HCT116 (cell line): Measurements from ENCODE around the gene NRBF2. TPM values are rescaled to one million over a fixed set of nuclear protein-coding genes. Genes with fewer than 3 reads are reported as not detected.

ENCODE experiments used
- ATAC-seq: fragments of 200-7000 bp; cut with Tn5 transposase; 2 replicates; pipeline ENCODE4 v1.9.1; 2020; ENCODE audit warnings: mild to moderate bottlenecking, moderate library complexity
- BruUV-seq: library from RNA; stranded (reverse); fragments of 400-500 nt; replicated peaks from 2 replicates; lab custom pipeline; 2021; lab: Mats Ljungman, UMichigan
- CTCF ChIA-PET: fragments of 300-600 bp; sonication (Branson Sonifier 250); formaldehyde crosslinking; loops from one replicate; lab custom pipeline; 2021; ENCODE audit warnings: antibody characterized with exemption; lab: Charles Lee
- POLR2A ChIA-PET: fragments of 300-600, 350-600 bp; sonication (Branson Sonifier 250); formaldehyde crosslinking; loops from one replicate; lab custom pipeline; 2021; ENCODE audit warnings: antibody characterized with exemption; lab: Charles Lee
- RAD21 ChIA-PET, 2 experiments: fragments of 300-600 bp; sonication (Branson Sonifier 250); formaldehyde crosslinking; loops; one replicate each; lab custom pipeline; 2023; ENCODE audit warnings: low total read pairs in 2 of 2; ENCODE audit not compliant: uncharacterized antibody in 2 of 2, unreplicated experiment in 2 of 2, low non-redundant PET in 1 of 2; lab: Charles Lee
- DNase-seq: peaks from one replicate; pipeline ENCODE4 v3.0.0-alpha.2; 2010; ENCODE audit warnings: low read depth, low spot score
- H2AFZ ChIP-seq: fragments of 200-600 bp; shearing (Covaris generic), sonication (generic); 2 replicates; pipeline ENCODE4 v1.6.1; 2017; ENCODE audit warnings: low read depth, mixed run types, mixed read lengths, antibody characterized with exemption, low read length; ENCODE audit not compliant: poor library complexity, severe bottlenecking
- H3K27ac ChIP-seq: 2 replicates; pipeline ENCODE4 v1.5.1; 2012; ENCODE audit warnings: low read depth, low read length
- H3K27me3 ChIP-seq: fragments of 200-600 bp; sonication (generic); 2 replicates; pipeline ENCODE4 v1.6.1; 2016; ENCODE audit warnings: mixed run types, low read length, mixed read lengths; ENCODE audit not compliant: insufficient read depth
- H3K36me3 ChIP-seq, 2 experiments: fragments of 200-500 bp in 1 of 2; fragments of 200-600 bp in 1 of 2; sonication (Bioruptor generic) in 1 of 2; sonication (generic) in 1 of 2; 2 replicates each; pipeline versions ENCODE4 v1.5.1 to v1.6.1; 2014 to 2016; ENCODE audit warnings: low read length in 2 of 2, inconsistent platforms in 1 of 2, mixed read lengths in 1 of 2, mixed run types in 1 of 2; ENCODE audit not compliant: insufficient read depth in 2 of 2, control insufficient read depth in 1 of 2
- H3K4me1 ChIP-seq, 2 experiments: fragments of 200-600 bp in 1 of 2; sonication (generic) in 1 of 2; 2 replicates each; pipeline versions ENCODE4 v1.5.1 to v1.6.1; 2012 to 2017; ENCODE audit warnings: low read length in 2 of 2, inconsistent platforms in 1 of 2, mild to moderate bottlenecking in 1 of 2, mixed read lengths in 1 of 2, mixed run types in 1 of 2, moderate library complexity in 1 of 2; ENCODE audit not compliant: insufficient read depth in 2 of 2, control insufficient read depth in 1 of 2
- H3K4me2 ChIP-seq: fragments of 200-600 bp; sonication (generic); 2 replicates; pipeline ENCODE4 v1.6.1; 2017; ENCODE audit warnings: mixed run types, low read length, mixed read lengths
- H3K4me3 ChIP-seq, 2 experiments: fragments of 200-600 bp in 1 of 2; sonication (generic) in 1 of 2; replicated peaks in 1 of 2; 2 replicates each; pipeline ENCODE4 v1.5.1; 2011 to 2016; ENCODE audit warnings: low read length in 2 of 2, control low read depth in 1 of 2, low read depth in 1 of 2, mild to moderate bottlenecking in 1 of 2, mixed read lengths in 1 of 2, mixed run types in 1 of 2
- H3K79me2 ChIP-seq: fragments of 200-600 bp; sonication (generic); 2 replicates; pipeline ENCODE4 v1.6.1; 2017; ENCODE audit warnings: mild to moderate bottlenecking, mixed run types, low read length, moderate library complexity, mixed read lengths; ENCODE audit not compliant: insufficient read depth
- H3K9ac ChIP-seq: fragments of 200-600 bp; sonication (generic); 2 replicates; pipeline ENCODE4 v1.6.1; 2016; ENCODE audit warnings: low read length, mixed read lengths
- H3K9me2 ChIP-seq: fragments of 200-600 bp; sonication (generic), shearing (Covaris generic); 2 replicates; pipeline ENCODE4 v1.6.1; 2017; ENCODE audit warnings: mixed run types, mild to moderate bottlenecking, moderate library complexity; ENCODE audit not compliant: insufficient read depth
- H3K9me3 ChIP-seq, 2 experiments: fragments of 200-500 bp in 1 of 2; fragments of 200-600 bp in 1 of 2; sonication (Bioruptor generic) in 1 of 2; sonication (generic) in 1 of 2; 2 replicates each; pipeline ENCODE4 v1.6.1; 2014 to 2017; ENCODE audit warnings: low read length in 2 of 2, mixed read lengths in 2 of 2, inconsistent platforms in 1 of 2, low read depth in 1 of 2, mild to moderate bottlenecking in 1 of 2, mixed run types in 1 of 2, moderate library complexity in 1 of 2; ENCODE audit not compliant: control insufficient read depth in 1 of 2, insufficient read depth in 1 of 2
- H4K20me1 ChIP-seq: fragments of 200-600 bp; sonication (generic), shearing (Covaris generic); 2 replicates; pipeline ENCODE4 v1.6.1; 2017; ENCODE audit warnings: mixed run types, mild to moderate bottlenecking, moderate library complexity; ENCODE audit not compliant: insufficient read depth
- CEBPB ChIP-seq: IDR thresholded peaks from 2 replicates; pipeline ENCODE4 v1.6.1; 2012; ENCODE audit warnings: low read depth
- EGR1 ChIP-seq: IDR thresholded peaks from 2 replicates; pipeline ENCODE4 v1.6.1; 2012; ENCODE audit warnings: low read depth
- JUND ChIP-seq: IDR thresholded peaks from 2 replicates; pipeline ENCODE4 v1.6.1; 2012
- POLR2AphosphoS5 ChIP-seq: IDR thresholded peaks from 2 replicates; pipeline ENCODE4 v1.6.1; 2011; ENCODE audit warnings: mild to moderate bottlenecking, low read depth, low read length, moderate library complexity
- RAD21 ChIP-seq: IDR thresholded peaks from 2 replicates; pipeline ENCODE4 v1.6.1; 2012; ENCODE audit warnings: low read depth, mild to moderate bottlenecking
- SIN3A ChIP-seq: IDR thresholded peaks from 2 replicates; pipeline ENCODE4 v1.6.1; 2012; ENCODE audit warnings: low read depth
- SRF ChIP-seq: IDR thresholded peaks from 2 replicates; pipeline ENCODE4 v1.6.1; 2012; ENCODE audit warnings: low read depth
- TCF7L2 ChIP-seq: IDR thresholded peaks from 2 replicates; pipeline ENCODE4 v1.7.0; 2011; ENCODE audit warnings: borderline replicate concordance, inconsistent platforms; ENCODE audit not compliant: insufficient read depth, insufficient read length; ENCODE audit errors: extremely low read depth
- ZFX ChIP-seq: fragments of 450-650 bp; IDR thresholded peaks from 2 replicates; pipeline ENCODE4 v1.6.1; 2017
- intact Hi-C: fragments of 100-400 bp; cut with micrococcal nuclease; formaldehyde crosslinking; loops from 2 replicates; pipeline ENCODE4 v1.10.0; 2022
- total RNA-seq: library from RNA; stranded (reverse); gene quantifications from one replicate; pipeline ENCODE4 v1.2.1, GENCODE V29; 2021; ENCODE audit not compliant: unreplicated experiment
- TF ChIP-seq, protein P1 (sequence below): IDR thresholded peaks from 2 replicates; pipeline ENCODE4 v1.6.1; 2012
- TF ChIP-seq, protein P2 (sequence below): IDR thresholded peaks from 2 replicates; pipeline ENCODE4 v1.6.1; 2012
- TF ChIP-seq, protein P3 (sequence below), 3 experiments: fragments of 200-600 bp in 1 of 3; sonication (generic) in 1 of 3; IDR thresholded peaks in 2 of 3; conservative IDR thresholded peaks in 1 of 3; 2 replicates each; pipeline ENCODE4 v1.5.1; 2012 to 2017; ENCODE audit warnings: low read depth in 2 of 3, low read length in 2 of 3, antibody characterized with exemption in 1 of 3, borderline replicate concordance in 1 of 3, control low read depth in 1 of 3, mild to moderate bottlenecking in 1 of 3, mixed read lengths in 1 of 3, mixed run types in 1 of 3, moderate library complexity in 1 of 3; ENCODE audit not compliant: insufficient read depth in 1 of 3

Gene NRBF2
- total RNA-seq, 1 experiment from 2014 or later = 20.2 TPM

GRCh38 chr10:63192826-63193225, 59.7 kb downstream of the NRBF2 start:
- H2AFZ ChIP-seq = no peak overlapping the region
- H3K4me1 ChIP-seq = no peaks in the 10 kb centered on the region
- no peaks in the 10 kb centered on the region for H4K20me1 ChIP-seq
- H3K9me2 ChIP-seq = no peaks in the 10 kb centered on the region
- ChIA-PET RAD21 (no interaction called here), CTCF (no interaction called here), POLR2A (no interaction called here)
- no peak overlapping the region for H3K27ac ChIP-seq
- BruUV-seq = no TSS peak
- TF ChIP-seq POLR2AphosphoS5 = no peak
- TF ChIP-seq, protein P1, sequence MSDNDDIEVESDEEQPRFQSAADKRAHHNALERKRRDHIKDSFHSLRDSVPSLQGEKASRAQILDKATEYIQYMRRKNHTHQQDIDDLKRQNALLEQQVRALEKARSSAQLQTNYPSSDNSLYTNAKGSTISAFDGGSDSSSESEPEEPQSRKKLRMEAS = no peak
- TF ChIP-seq JUND = no peak
- no peak for TF ChIP-seq RAD21
- TF ChIP-seq SRF = no peak
- no peak for TF ChIP-seq SIN3A
- no peak for TF ChIP-seq EGR1
- TF ChIP-seq, protein P2, sequence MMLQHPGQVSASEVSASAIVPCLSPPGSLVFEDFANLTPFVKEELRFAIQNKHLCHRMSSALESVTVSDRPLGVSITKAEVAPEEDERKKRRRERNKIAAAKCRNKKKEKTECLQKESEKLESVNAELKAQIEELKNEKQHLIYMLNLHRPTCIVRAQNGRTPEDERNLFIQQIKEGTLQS = no peak
- no peak for TF ChIP-seq CEBPB
- TF ChIP-seq, protein P3, sequence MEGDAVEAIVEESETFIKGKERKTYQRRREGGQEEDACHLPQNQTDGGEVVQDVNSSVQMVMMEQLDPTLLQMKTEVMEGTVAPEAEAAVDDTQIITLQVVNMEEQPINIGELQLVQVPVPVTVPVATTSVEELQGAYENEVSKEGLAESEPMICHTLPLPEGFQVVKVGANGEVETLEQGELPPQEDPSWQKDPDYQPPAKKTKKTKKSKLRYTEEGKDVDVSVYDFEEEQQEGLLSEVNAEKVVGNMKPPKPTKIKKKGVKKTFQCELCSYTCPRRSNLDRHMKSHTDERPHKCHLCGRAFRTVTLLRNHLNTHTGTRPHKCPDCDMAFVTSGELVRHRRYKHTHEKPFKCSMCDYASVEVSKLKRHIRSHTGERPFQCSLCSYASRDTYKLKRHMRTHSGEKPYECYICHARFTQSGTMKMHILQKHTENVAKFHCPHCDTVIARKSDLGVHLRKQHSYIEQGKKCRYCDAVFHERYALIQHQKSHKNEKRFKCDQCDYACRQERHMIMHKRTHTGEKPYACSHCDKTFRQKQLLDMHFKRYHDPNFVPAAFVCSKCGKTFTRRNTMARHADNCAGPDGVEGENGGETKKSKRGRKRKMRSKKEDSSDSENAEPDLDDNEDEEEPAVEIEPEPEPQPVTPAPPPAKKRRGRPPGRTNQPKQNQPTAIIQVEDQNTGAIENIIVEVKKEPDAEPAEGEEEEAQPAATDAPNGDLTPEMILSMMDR (IDR thresholded peaks at IDR 0.05 in 2 of 3, conservative IDR thresholded peaks at IDR 0.05 in 1 of 3; ENCODE audit: borderline replicate concordance in 1 of 3, insufficient read depth in 1 of 3, low read depth in 2 of 3, low read length in 2 of 3) = no peak
- TF ChIP-seq TCF7L2 = no peak
- no peak for TF ChIP-seq ZFX
- no peak overlapping the region for H3K9ac ChIP-seq
- no peak for ATAC-seq
- H3K9me3 ChIP-seq = no peaks in the 10 kb centered on the region
- H3K27me3 ChIP-seq = no peaks in the 10 kb centered on the region
- no peaks in the 10 kb centered on the region for H3K79me2 ChIP-seq
- DNase-seq = no peak
- H3K36me3 ChIP-seq = peaks cover 13 to 40% of the 10 kb centered on the region in 2 experiments
- H3K4me2 ChIP-seq = no peak overlapping the region
- H3K4me3 ChIP-seq = no peak overlapping the region
- intact Hi-C loops = no loop called here
